K562 (cell line): ENCODE data around the gene RHOC. TPM values are rescaled to one million over a fixed set of nuclear protein-coding genes. Genes with fewer than 3 reads are reported as not detected.

ENCODE experiments used
- ARID1B ChIP-seq: fragments of 450-650 bp; IDR thresholded peaks from 2 replicates; pipeline ENCODE4 v1.6.1; 2016; ENCODE audit warnings: antibody characterized with exemption, mild to moderate bottlenecking, inconsistent platforms
- CREM ChIP-seq: IDR thresholded peaks from 2 replicates; pipeline ENCODE4 v1.6.1; 2014; ENCODE audit warnings: antibody characterized with exemption, low read depth
- E2F3 ChIP-seq: fragments of 250-450 bp; sonication (Bioruptor Pico); IDR thresholded peaks from 2 replicates; pipeline ENCODE4 v1.4.0; 2020; ENCODE audit warnings: mild to moderate bottlenecking
- GATAD2A ChIP-seq: fragments of 450-650 bp; IDR thresholded peaks from 2 replicates; pipeline ENCODE4 v1.6.1; 2017
- PBX2 ChIP-seq, 2 experiments: IDR thresholded peaks in 1 of 2; conservative IDR thresholded peaks in 1 of 2; 2 replicates each; pipeline ENCODE4 v1.6.1; 2016; ENCODE audit warnings: low read depth in 2 of 2, mild to moderate bottlenecking in 1 of 2, missing compliant biosample characterization in 1 of 2, missing genetic modification characterization in 1 of 2, moderate library complexity in 1 of 2
- POLR2AphosphoS5 ChIP-seq: IDR thresholded peaks from 2 replicates; pipeline ENCODE4 v1.6.1; 2011; ENCODE audit warnings: mild to moderate bottlenecking, low read depth, low read length, moderate library complexity; ENCODE audit not compliant: control insufficient read depth, insufficient read depth
- SMAD4 ChIP-seq: fragments of 250-450 bp; sonication (Bioruptor Pico); conservative IDR thresholded peaks from 2 replicates; pipeline ENCODE4 v1.8.0; 2021; ENCODE audit warnings: inconsistent platforms, mild to moderate bottlenecking, moderate library complexity
- SREBF1 ChIP-seq: fragments of 150-350 bp; IDR thresholded peaks from 2 replicates; pipeline ENCODE4 v1.6.1; 2014; ENCODE audit warnings: antibody characterized with exemption, low read depth, low read length, borderline replicate concordance
- THAP12 ChIP-seq: fragments of 250-450 bp; sonication (Bioruptor Pico); IDR thresholded peaks from 2 replicates; pipeline ENCODE4 v1.9.0; 2021; ENCODE audit warnings: mild to moderate bottlenecking, inconsistent platforms
- VEZF1 ChIP-seq: fragments of 200-800 bp; sonication (Bioruptor generic); IDR thresholded peaks from 2 replicates; pipeline ENCODE4 v1.6.1; 2017; ENCODE audit warnings: missing genetic modification characterization, missing compliant biosample characterization
- ZBTB11 ChIP-seq, 3 experiments: fragments of 200-800 bp in 1 of 3; fragments of 250-450 bp in 1 of 3; fragments of 450-650 bp in 1 of 3; sonication (Bioruptor Pico) in 1 of 3; sonication (Bioruptor generic) in 1 of 3; formaldehyde crosslinking in 1 of 3; IDR thresholded peaks; 2 replicates each; pipeline versions ENCODE4 v1.6.1 to v1.8.0; 2016 to 2022; ENCODE audit warnings: mild to moderate bottlenecking in 2 of 3, missing genetic modification characterization in 2 of 3, missing compliant biosample characterization in 1 of 3, moderate library complexity in 1 of 3
- ZNF57 ChIP-seq: fragments of 450-650 bp; formaldehyde crosslinking; IDR thresholded peaks from 2 replicates; pipeline ENCODE4 v1.4.0; 2020; ENCODE audit warnings: mild to moderate bottlenecking, moderate library complexity
- ZNF717 ChIP-seq: fragments of 250-450 bp; sonication (Bioruptor Pico); IDR thresholded peaks from 2 replicates; pipeline ENCODE4 v1.5.0; 2021
- polyA plus RNA-seq, 8 experiments: library from polyadenylated mRNA; depleted of rRNA in 4 of 8; stranded (reverse) in 5 of 8; unstranded in 3 of 8; fragments of >200 nt; fragmentation: Nextera tagmentation in 2 of 8; fragmentation: Illumina TruSeq in 1 of 8; extraction: Ambion mirVana in 2 of 8; extraction: Trizol in 1 of 8; gene quantifications; 2 replicates each; pipeline versions ENCODE4 v1.2.1 to v1.2.3, GENCODE V29; 2011 to 2014; ENCODE audit warnings: inconsistent platforms in 1 of 8, missing spikeins in 1 of 8
- total RNA-seq, 7 experiments: library from RNA; depleted of rRNA in 6 of 7; stranded (reverse); fragments of >200 nt in 6 of 7; fragmentation: Illumina TruSeq in 2 of 7; extraction: Trizol in 2 of 7; gene quantifications; 2 replicates each; pipeline versions ENCODE4 v1.2.1 to v1.2.3, GENCODE V29; 2011 to 2021; ENCODE audit warnings: low replicate concordance in 1 of 7

Gene RHOC
- total and polyA plus RNA-seq, 9 of the 15 experiments (the other 6 are each of a cell fraction or from before 2014, with no cell fraction given), result 35.2 to 364 (median 204) TPM

GRCh38 chr1:112713466-112714312, 6.8 kb upstream of the RHOC start (continued):
- TF ChIP-seq THAP12 (CRISPR knock-in tag), result no peak
- TF ChIP-seq SMAD4, result no peak
- TF ChIP-seq ARID1B, result peak; percentile 32; the same call in 1 of the 2 replicates
- 0 out of 2 replicates have a peak, but pooled peaks have one; percentile 18 for TF ChIP-seq E2F3 (CRISPR knock-in tag)
- TF ChIP-seq SREBF1, result no peak
- no peak for TF ChIP-seq CREM
- no peak for TF ChIP-seq PBX2 (CRISPR knock-in tag; IDR thresholded peaks at IDR 0.05; ENCODE audit: low read depth)
- no peak for TF ChIP-seq PBX2 (tag; conservative IDR thresholded peaks at IDR 0.05; ENCODE audit: low read depth)
- TF ChIP-seq GATAD2A, result no peak
- TF ChIP-seq POLR2AphosphoS5, result no peak
- TF ChIP-seq VEZF1, result peak; percentile 34; the same call in 1 of the 2 replicates
- no peak for TF ChIP-seq ZNF57 (CRISPR knock-in tag)
- TF ChIP-seq ZNF717 (CRISPR knock-in tag), result no peak
- no peak for TF ChIP-seq ZBTB11 (CRISPR knock-in tag; IDR thresholded peaks at IDR 0.05)
